Mesodermal cell (in vitro differentiated cells): ENCODE measurements around the gene JADE2.
"Not testable (repeated sequence)": the region's sequence is repeated elsewhere in the genome, so short reads cannot be mapped to it uniquely, and the experiment has no call there.

Experiments used
- H3K27ac ChIP-seq: 2 replicates; pipeline ENCODE4 v1.7.0; 2013; ENCODE audit warnings: mild to moderate bottlenecking, low read depth, low read length, moderate library complexity; ENCODE audit not compliant: severe bottlenecking
- H3K36me3 ChIP-seq: 2 replicates; pipeline ENCODE4 v1.7.1; 2013; ENCODE audit warnings: mild to moderate bottlenecking, low read length, moderate library complexity; ENCODE audit not compliant: control insufficient read depth, insufficient read depth
- H3K4me1 ChIP-seq: one replicate; pipeline ENCODE4 v1.7.1; 2013; ENCODE audit warnings: mild to moderate bottlenecking, low read length; ENCODE audit not compliant: insufficient read depth, control insufficient read depth, poor library complexity, severe bottlenecking
- H3K4me3 ChIP-seq: 2 replicates; pipeline ENCODE4 v1.7.0; 2013; ENCODE audit warnings: low read length, control low read depth, mild to moderate bottlenecking; ENCODE audit not compliant: insufficient read depth, poor library complexity, severe bottlenecking; ENCODE audit errors: extremely low read depth
- H3K9me3 ChIP-seq: 2 replicates; pipeline ENCODE4 v1.7.1; 2013; ENCODE audit warnings: mild to moderate bottlenecking, low read length, moderate library complexity; ENCODE audit not compliant: control insufficient read depth
- WGBS, 2 experiments: methylation state at CpG; one replicate each; pipeline ENCODE4 v1.1.5; 2013; ENCODE audit warnings: missing lambda C conversion rate in 2 of 2; ENCODE audit not compliant: insufficient coverage in 2 of 2; 5-methylcytosine and 5-hydroxymethylcytosine counted together

The JADE2 gene

GRCh38 chr5:134508521-134509195, 16.8 kb upstream of the JADE2 start:
- no peaks in the 10 kb centered on the region for H3K9me3 ChIP-seq
- H3K27ac ChIP-seq: no peak overlapping the region
- 91 to 93% methylated on average over 8 of the region's 8 CpGs for WGBS, 2 experiments
- no peak overlapping the region for H3K4me3 ChIP-seq
- H3K36me3 ChIP-seq: no peaks in the 10 kb centered on the region
- peaks cover 60% of the 10 kb centered on the region for H3K4me1 ChIP-seq

GRCh38 chr5:134509308-134510040, 16.0 kb upstream of the JADE2 start:
- Histone ChIP-seq H3K36me3 (no peaks in the 10 kb centered on the region), H3K9me3 (no peaks in the 10 kb centered on the region), H3K27ac (no peak overlapping the region), H3K4me1 (peaks cover 54% of the 10 kb centered on the region), H3K4me3 (no peak overlapping the region)
- 88 to 98% methylated on average over 12 to 13 of the region's 13 CpGs for WGBS, 2 experiments

- WGBS, 2 experiments: 64 to 70% methylated on average over 6 to 7 of the region's 9 CpGs
- H3K4me3 ChIP-seq: no peak overlapping the region
- H3K4me1 ChIP-seq: peaks cover 47% of the 10 kb centered on the region
- H3K27ac ChIP-seq: peak overlapping the region; percentile 79
- H3K36me3 ChIP-seq: no peaks in the 10 kb centered on the region
- no peaks in the 10 kb centered on the region for H3K9me3 ChIP-seq
Observed at GRCh38 chr5:134510970-134511795, 14.3 kb upstream of the JADE2 start.

- Histone ChIP-seq H3K9me3 (no peaks in the 10 kb centered on the region), H3K27ac (peak overlapping the region; percentile 79), H3K4me3 (no peak overlapping the region), H3K36me3 (no peaks in the 10 kb centered on the region), H3K4me1 (peaks cover 41% of the 10 kb centered on the region)
- 55 to 63% methylated on average over 6 to 7 of the region's 7 CpGs for WGBS, 2 experiments
Observed at GRCh38 chr5:134511796-134512660, 13.4 kb upstream of the JADE2 start.

- Histone ChIP-seq H3K27ac (peak overlapping the region; percentile 79), H3K4me3 (no peak overlapping the region), H3K36me3 (no peaks in the 10 kb centered on the region), H3K9me3 (no peaks in the 10 kb centered on the region), H3K4me1 (peaks cover 37% of the 10 kb centered on the region)
- WGBS, 2 experiments: 67 to 74% methylated on average over 2 to 3 of the region's 5 CpGs
Observed at GRCh38 chr5:134512661-134512999, 12.8 kb upstream of the JADE2 start.

GRCh38 chr5:134515801-134516200, 9.7 kb upstream of the JADE2 start:
- no peaks in the 10 kb centered on the region for H3K36me3 ChIP-seq
- peaks cover 19% of the 10 kb centered on the region for H3K4me1 ChIP-seq
- no peak overlapping the region for H3K4me3 ChIP-seq
- no peak overlapping the region for H3K27ac ChIP-seq
- 87 to 88% methylated on average over 5 of the region's 5 CpGs for WGBS, 2 experiments
- H3K9me3 ChIP-seq: no peaks in the 10 kb centered on the region

GRCh38 chr5:134516984-134517383, 8.5 kb upstream of the JADE2 start:
- WGBS, 2 experiments: 83 to 84% methylated on average over 7 of the region's 8 CpGs
- not testable (repeated sequence) for H3K4me1 ChIP-seq, H3K9me3 ChIP-seq, H3K4me3 ChIP-seq, H3K36me3 ChIP-seq, H3K27ac ChIP-seq

GRCh38 chr5:134517553-134517952, 7.9 kb upstream of the JADE2 start:
- H3K4me1 ChIP-seq: peaks cover 2% of the 10 kb centered on the region
- no peak overlapping the region for H3K4me3 ChIP-seq
- H3K9me3 ChIP-seq: no peaks in the 10 kb centered on the region
- H3K27ac ChIP-seq: no peak overlapping the region
- no peaks in the 10 kb centered on the region for H3K36me3 ChIP-seq
- 94 to 96% methylated on average over 5 of the region's 5 CpGs for WGBS, 2 experiments

GRCh38 chr5:134519989-134520388, 5.5 kb upstream of the JADE2 start:
- Histone ChIP-seq H3K4me3 (no peak overlapping the region), H3K4me1 (peaks cover 5% of the 10 kb centered on the region), H3K27ac (no peak overlapping the region), H3K36me3 (no peaks in the 10 kb centered on the region), H3K9me3 (no peaks in the 10 kb centered on the region)
- WGBS, 2 experiments: 80% methylated on average over 1 of the region's 2 CpGs; no CpG with 5 or more reads in 1 of the 2 experiments

- Histone ChIP-seq H3K27ac (no peak overlapping the region), H3K4me1 (peaks cover 5% of the 10 kb centered on the region), H3K4me3 (no peak overlapping the region), H3K36me3 (no peaks in the 10 kb centered on the region), H3K9me3 (no peaks in the 10 kb centered on the region)
- 78 to 96% methylated on average over 2 of the region's 3 CpGs for WGBS, 2 experiments
Observed at GRCh38 chr5:134521841-134522240, 3.6 kb upstream of the JADE2 start.
